Glutamatergic neuron (in vitro differentiated cells): ENCODE results near the gene HIVEP3. TPM values are rescaled to one million over a fixed set of nuclear protein-coding genes. Genes with fewer than 3 reads are reported as not detected.
A peak's percentile ranks its signal among the peaks of the same experiment; 100 is the strongest.

Experiments
- DNase-seq: peaks from one replicate; pipeline ENCODE4 v3.0.0; 2022
- H3K27ac Mint-ChIP-seq: one replicate; pipeline ENCODE4 v1.8.0; 2020; ENCODE audit warnings: mild to moderate bottlenecking, mixed read lengths, inconsistent platforms; ENCODE audit not compliant: unreplicated experiment
- H3K27me3 Mint-ChIP-seq: one replicate; pipeline ENCODE4 v1.8.0; 2020; ENCODE audit warnings: mild to moderate bottlenecking, moderate library complexity, mixed read lengths, inconsistent platforms; ENCODE audit not compliant: unreplicated experiment
- H3K36me3 Mint-ChIP-seq: one replicate; pipeline ENCODE4 v1.8.0; 2020; ENCODE audit warnings: mild to moderate bottlenecking, mixed read lengths, inconsistent platforms; ENCODE audit not compliant: unreplicated experiment
- H3K4me1 Mint-ChIP-seq: one replicate; pipeline ENCODE4 v1.8.0; 2020; ENCODE audit warnings: mild to moderate bottlenecking, low read depth, mixed read lengths, inconsistent platforms; ENCODE audit not compliant: unreplicated experiment
- H3K4me3 Mint-ChIP-seq: one replicate; pipeline ENCODE4 v1.8.0; 2020; ENCODE audit warnings: mild to moderate bottlenecking, mixed read lengths, inconsistent platforms; ENCODE audit not compliant: unreplicated experiment
- H3K9me3 Mint-ChIP-seq: one replicate; pipeline ENCODE4 v1.8.0; 2020; ENCODE audit warnings: mild to moderate bottlenecking, moderate library complexity, mixed read lengths, inconsistent platforms; ENCODE audit not compliant: unreplicated experiment
- total RNA-seq: library from RNA; stranded (reverse); fragmentation: NEBNext Ultra II Directional; extraction: Animal tissue kit (Norgen Biotek cat#: 25700); gene quantifications from one replicate; pipeline ENCODE4 v1.2.1, GENCODE V29; 2021; ENCODE audit not compliant: unreplicated experiment
- TF ChIP-seq, protein P1 (sequence below): fragments of 200-600 bp; sonication (generic); IDR thresholded peaks from one replicate; pipeline ENCODE4 v1.5.0; 2021; ENCODE audit not compliant: partially characterized antibody, unreplicated experiment

HIVEP3 gene
- total RNA-seq, 1 donor from 2014 or later = 15.1 TPM

DNA sequence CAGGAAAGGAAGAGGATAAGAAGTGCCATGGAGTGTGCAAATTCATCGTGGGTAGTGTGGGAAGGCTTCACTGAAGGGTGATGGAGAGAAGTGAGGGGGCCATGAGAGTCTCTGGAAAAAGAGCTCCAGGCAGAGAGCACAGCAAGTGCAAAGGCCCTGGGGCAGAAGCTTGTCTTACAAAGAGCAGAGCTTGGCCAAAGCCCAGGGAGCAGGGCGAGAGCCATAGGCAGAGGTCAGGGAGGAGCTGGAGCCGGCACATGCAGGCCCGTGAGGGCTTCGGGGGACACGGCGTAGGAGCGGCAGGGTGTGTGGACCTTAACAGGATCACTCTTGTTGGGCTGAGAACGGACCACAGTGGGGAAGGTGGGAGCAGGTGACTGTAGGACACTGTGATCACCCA is 350.5 kb downstream of the HIVEP3 start:
- peaks cover 2% of the 10 kb centered on the region for H3K9me3 Mint-ChIP-seq
- no peak overlapping the region for H3K27ac Mint-ChIP-seq
- peaks cover 6% of the 10 kb centered on the region for H3K27me3 Mint-ChIP-seq
- H3K4me3 Mint-ChIP-seq = no peak overlapping the region
- H3K4me1 Mint-ChIP-seq = peaks cover 7% of the 10 kb centered on the region
- TF ChIP-seq, protein P1, sequence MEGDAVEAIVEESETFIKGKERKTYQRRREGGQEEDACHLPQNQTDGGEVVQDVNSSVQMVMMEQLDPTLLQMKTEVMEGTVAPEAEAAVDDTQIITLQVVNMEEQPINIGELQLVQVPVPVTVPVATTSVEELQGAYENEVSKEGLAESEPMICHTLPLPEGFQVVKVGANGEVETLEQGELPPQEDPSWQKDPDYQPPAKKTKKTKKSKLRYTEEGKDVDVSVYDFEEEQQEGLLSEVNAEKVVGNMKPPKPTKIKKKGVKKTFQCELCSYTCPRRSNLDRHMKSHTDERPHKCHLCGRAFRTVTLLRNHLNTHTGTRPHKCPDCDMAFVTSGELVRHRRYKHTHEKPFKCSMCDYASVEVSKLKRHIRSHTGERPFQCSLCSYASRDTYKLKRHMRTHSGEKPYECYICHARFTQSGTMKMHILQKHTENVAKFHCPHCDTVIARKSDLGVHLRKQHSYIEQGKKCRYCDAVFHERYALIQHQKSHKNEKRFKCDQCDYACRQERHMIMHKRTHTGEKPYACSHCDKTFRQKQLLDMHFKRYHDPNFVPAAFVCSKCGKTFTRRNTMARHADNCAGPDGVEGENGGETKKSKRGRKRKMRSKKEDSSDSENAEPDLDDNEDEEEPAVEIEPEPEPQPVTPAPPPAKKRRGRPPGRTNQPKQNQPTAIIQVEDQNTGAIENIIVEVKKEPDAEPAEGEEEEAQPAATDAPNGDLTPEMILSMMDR = no peak
- H3K36me3 Mint-ChIP-seq = peaks cover 25% of the 10 kb centered on the region
- DNase-seq = no peak

DNA sequence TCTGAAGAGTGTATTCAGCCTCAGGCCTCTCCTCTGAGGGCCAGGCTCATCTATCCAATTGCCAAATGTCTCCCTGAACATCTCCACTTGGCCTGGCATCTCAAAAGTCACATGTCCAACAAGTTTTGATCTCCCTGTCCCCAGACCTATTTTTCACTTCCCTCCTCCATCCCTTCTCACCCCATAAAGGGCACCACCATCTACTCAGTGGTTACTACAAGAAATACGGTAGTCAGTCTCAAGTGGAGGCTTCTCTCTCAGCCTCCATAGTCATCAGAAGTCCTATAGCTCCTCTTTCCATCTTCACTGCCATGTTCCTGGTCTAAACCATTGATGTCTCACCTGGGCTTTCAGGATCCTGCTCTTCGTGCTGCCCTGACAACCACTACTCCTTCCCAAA is 351.8 kb downstream of the HIVEP3 start:
- TF ChIP-seq, protein P1 = no peak
- no peak for DNase-seq
- H3K9me3 Mint-ChIP-seq = peaks cover 2% of the 10 kb centered on the region
- H3K27ac Mint-ChIP-seq = no peak overlapping the region
- H3K27me3 Mint-ChIP-seq = peaks cover 6% of the 10 kb centered on the region
- H3K4me3 Mint-ChIP-seq = no peak overlapping the region
- peaks cover 25% of the 10 kb centered on the region for H3K36me3 Mint-ChIP-seq
- peaks cover 7% of the 10 kb centered on the region for H3K4me1 Mint-ChIP-seq

DNA sequence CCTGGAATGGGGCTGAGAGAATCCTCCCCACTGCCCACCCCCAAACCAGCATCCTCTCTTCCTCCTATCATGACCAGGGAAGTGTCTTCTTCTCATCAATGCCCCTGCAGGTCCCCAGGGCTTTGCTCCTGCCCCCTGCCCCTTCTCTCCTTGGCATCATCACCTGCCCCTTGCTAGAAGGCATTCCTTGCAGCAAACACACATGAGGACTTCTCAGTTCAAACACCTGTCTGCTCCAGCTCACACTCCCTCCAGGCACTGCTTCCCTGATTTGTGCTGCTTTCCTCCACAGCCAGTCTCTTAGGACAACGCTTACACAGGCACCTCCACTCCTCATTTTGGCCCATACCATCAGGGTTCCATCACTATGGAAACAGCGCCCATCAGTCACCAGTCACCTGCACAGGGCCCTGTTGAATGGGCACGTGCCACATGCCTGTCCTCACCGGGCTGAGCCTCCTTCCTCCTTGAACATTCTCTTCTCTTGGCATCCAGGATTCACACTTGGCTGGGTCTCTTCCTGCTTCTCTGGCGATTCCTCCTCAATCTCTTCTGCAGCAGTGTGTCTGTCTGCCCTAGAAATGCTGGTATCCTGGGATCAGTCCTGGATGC is 352.3 kb downstream of the HIVEP3 start:
- peaks cover 2% of the 10 kb centered on the region for H3K9me3 Mint-ChIP-seq
- H3K4me3 Mint-ChIP-seq = no peak overlapping the region
- TF ChIP-seq, protein P1 = no peak
- no peak for DNase-seq
- H3K36me3 Mint-ChIP-seq = peaks cover 20% of the 10 kb centered on the region
- peaks cover 6% of the 10 kb centered on the region for H3K27me3 Mint-ChIP-seq
- no peak overlapping the region for H3K27ac Mint-ChIP-seq
- H3K4me1 Mint-ChIP-seq = peaks cover 7% of the 10 kb centered on the region

DNA sequence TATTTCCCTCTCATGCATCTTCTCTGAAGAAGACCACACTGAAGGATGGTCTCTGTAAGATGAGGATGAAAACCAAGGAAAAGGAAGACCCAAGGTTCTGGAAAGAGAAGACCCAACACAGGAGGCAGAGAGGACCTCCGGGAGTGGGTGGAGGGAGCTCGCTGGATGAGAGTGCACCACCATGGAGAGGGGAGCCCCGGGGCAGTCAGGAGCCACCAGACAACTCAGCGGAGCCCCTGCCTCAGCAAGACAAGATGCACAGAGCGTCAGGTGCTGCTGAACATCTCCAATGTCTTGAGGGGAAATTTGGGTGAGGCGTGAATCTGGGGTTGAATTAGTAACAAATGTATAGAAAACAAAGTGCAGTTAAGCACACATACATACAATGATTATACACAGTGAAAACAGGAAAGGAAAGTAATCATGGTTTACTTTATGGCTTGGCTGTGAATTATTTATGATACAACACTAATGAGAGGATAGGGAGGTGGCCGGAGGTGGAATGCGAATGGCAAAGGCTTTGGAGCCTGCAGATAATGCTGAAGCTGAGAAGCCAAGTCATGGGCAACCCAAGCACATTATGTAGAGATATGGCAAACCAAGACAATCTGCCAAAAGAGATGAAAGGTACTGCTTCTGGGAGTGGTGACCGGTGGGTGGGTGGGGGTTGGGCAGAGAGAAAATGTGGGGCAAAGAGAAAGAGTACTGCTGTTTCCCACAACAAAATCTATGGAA is 353.8 kb downstream of the HIVEP3 start:
- Mint-ChIP-seq H3K27me3 (peaks cover 5% of the 10 kb centered on the region), H3K4me3 (peak overlapping the region; percentile 5), H3K4me1 (peaks cover 7% of the 10 kb centered on the region), H3K9me3 (peaks cover 2% of the 10 kb centered on the region), H3K36me3 (peaks cover 21% of the 10 kb centered on the region), H3K27ac (peak overlapping the region; percentile 40)
- DNase-seq = no peak
- TF ChIP-seq, protein P1 = no peak

DNA sequence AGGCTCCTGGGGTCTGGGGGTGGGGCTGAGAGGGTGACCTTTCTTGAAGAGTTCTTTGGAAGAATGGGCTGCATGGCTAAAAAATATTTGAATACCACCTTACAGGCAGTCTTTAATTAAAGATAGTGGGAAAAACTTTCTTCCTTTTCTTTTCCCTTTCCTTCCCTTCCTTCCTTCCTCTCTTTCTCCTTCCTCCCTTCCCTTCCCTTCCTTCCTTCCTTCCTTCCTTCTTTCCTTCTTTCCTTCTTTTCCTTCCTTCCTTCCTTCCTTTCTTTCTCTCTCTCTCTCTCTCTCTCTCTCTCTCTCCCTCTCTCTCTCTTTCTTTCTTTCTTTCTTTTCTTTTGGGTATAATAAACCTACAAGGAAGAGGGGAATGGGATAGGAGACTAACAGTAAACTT is 356.4 kb downstream of the HIVEP3 start:
- no peak for DNase-seq
- TF ChIP-seq, protein P1 = no peak
- Mint-ChIP-seq H3K4me3 (no peak overlapping the region), H3K9me3 (peaks cover 5% of the 10 kb centered on the region), H3K4me1 (peaks cover 10% of the 10 kb centered on the region), H3K27ac (no peak overlapping the region), H3K36me3 (peaks cover 19% of the 10 kb centered on the region), H3K27me3 (peaks cover 2% of the 10 kb centered on the region)
